Vagina (tissue), 2 donors: ENCODE results near the gene PLXNA1. TPM values are rescaled to one million over a fixed set of nuclear protein-coding genes. Genes with fewer than 3 reads are reported as not detected.

Source experiments
- DNase-seq, 2 donors: peaks; one replicate each; pipeline ENCODE4 v3.0.0-alpha.2; 2017; ENCODE audit errors: extremely low spot score in 2 of 2
- H3K27ac ChIP-seq: fragments of 200-600 bp; sonication (generic); one replicate; pipeline ENCODE4 v1.5.1; 2019
- H3K27me3 ChIP-seq: fragments of 200-600 bp; sonication (generic); one replicate; pipeline ENCODE4 v1.5.1; 2019
- H3K36me3 ChIP-seq, 2 donors: fragments of 200-600 bp; sonication (generic); one replicate each; pipeline ENCODE4 v1.5.1; 2017 to 2019
- H3K4me1 ChIP-seq: fragments of 200-600 bp; sonication (generic); one replicate; pipeline ENCODE4 v1.5.1; 2019
- H3K4me3 ChIP-seq, 2 donors: fragments of 200-600 bp; sonication (generic); 1 replicate in 1 of 2; 2 replicates in 1 of 2; pipeline ENCODE4 v1.5.1; 2016 to 2019
- H3K9me3 ChIP-seq: fragments of 200-600 bp; sonication (generic); one replicate; pipeline ENCODE4 v1.5.1; 2019
- CTCF ChIP-seq, 3 experiments: fragments of 450-650 bp in 2 of 3; fragments of 200-600 bp in 1 of 3; sonication (generic) in 1 of 3; IDR thresholded peaks; one replicate each; pipeline ENCODE4 v1.5.1; 2017 to 2019; ENCODE audit warnings: antibody characterized with exemption in 3 of 3, mild to moderate bottlenecking in 2 of 3, moderate library complexity in 2 of 3
- POLR2A ChIP-seq, 2 donors: fragments of 450-650 bp; IDR thresholded peaks; one replicate each; pipeline ENCODE4 v1.6.1; 2017; ENCODE audit warnings: antibody characterized with exemption in 2 of 2, mild to moderate bottlenecking in 2 of 2, moderate library complexity in 2 of 2
- POLR2AphosphoS5 ChIP-seq, 2 donors: sonication (generic); formaldehyde crosslinking; IDR thresholded peaks; one replicate each; pipeline ENCODE4 v1.9.0; 2017; ENCODE audit warnings: antibody characterized with exemption in 2 of 2, mild to moderate bottlenecking in 2 of 2, low read depth in 1 of 2; ENCODE audit not compliant: insufficient read depth in 1 of 2
- intact Hi-C: fragments of 100-400 bp; cut with DNase I; formaldehyde crosslinking; loops from one replicate; pipeline ENCODE4 v1.15.1; 2023
- total RNA-seq: library from RNA; depleted of rRNA; stranded (reverse); fragments of >200 nt; gene quantifications from one replicate; pipeline ENCODE4 v1.2.3, GENCODE V29; 2016

PLXNA1 gene
- total RNA-seq, 1 donor from 2014 or later = 31.4 TPM

GRCh38 chr3:126936853-126937425 lies 46.0 kb upstream of the PLXNA1 start:
- Histone ChIP-seq H3K4me3 (no peak overlapping the region), H3K27ac (no peak overlapping the region), H3K9me3 (no peaks in the 10 kb centered on the region), H3K36me3 (no peaks in the 10 kb centered on the region), H3K4me1 (peaks cover 30% of the 10 kb centered on the region), H3K27me3 (no peaks in the 10 kb centered on the region)
- DNase-seq = no peak
- TF ChIP-seq POLR2A (IDR thresholded peaks at IDR 0.05) (no peak), CTCF (IDR thresholded peaks at IDR 0.05) (no peak)
- intact Hi-C loops = no loop called here

DNA sequence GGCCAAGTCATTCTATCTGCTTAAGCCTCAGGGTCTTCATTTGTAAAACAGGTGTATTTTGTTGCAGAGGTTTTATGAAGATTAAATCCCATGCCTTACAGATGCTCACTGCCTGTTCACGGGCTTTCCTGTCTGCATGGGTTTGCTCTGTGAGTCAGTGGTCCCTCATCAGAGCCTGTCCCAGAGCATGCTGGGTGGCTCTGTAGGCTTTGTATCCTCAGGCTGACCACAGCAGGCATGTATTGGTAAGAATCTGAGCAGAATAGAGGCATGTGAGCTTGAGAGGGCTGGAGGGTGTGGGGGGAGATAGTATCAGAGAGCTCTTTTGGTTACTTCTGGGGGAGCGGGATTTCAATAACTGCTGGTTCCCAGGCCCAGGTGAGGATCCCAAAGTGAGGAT lies 45.4 kb upstream of the PLXNA1 start:
- Histone ChIP-seq H3K4me3 (no peak overlapping the region), H3K9me3 (no peaks in the 10 kb centered on the region), H3K27ac (no peak overlapping the region), H3K4me1 (peaks cover 24% of the 10 kb centered on the region), H3K27me3 (no peaks in the 10 kb centered on the region), H3K36me3 (no peaks in the 10 kb centered on the region)
- intact Hi-C loops = no loop called here
- DNase-seq = no peak
- no peak for TF ChIP-seq POLR2AphosphoS5 (IDR thresholded peaks at IDR 0.05; ENCODE audit: insufficient read depth in 1 of 2, low read depth in 1 of 2)
- no peak for TF ChIP-seq POLR2A (IDR thresholded peaks at IDR 0.05)
- TF ChIP-seq CTCF (IDR thresholded peaks at IDR 0.05) = no peak

DNA sequence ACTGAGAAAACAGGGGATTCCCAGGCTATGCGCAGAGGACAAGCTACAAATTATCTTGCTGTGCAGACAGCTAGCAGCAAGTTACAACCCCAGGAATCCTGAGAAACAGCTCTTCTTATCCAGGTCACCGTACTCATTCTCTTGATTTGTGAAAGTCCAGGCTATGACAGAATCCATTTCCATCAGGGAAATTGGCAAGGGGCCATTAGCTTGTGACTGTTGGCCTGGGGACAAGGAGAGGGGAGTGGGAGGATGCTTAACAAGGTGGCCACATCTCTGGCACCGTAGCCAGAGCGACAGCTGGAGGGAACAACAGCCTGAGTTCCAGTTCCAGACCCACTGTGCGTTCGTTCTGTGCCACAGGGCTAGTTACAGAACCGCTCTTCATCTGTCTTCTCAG lies 44.9 kb upstream of the PLXNA1 start:
- no peak overlapping the region for H3K27ac ChIP-seq
- intact Hi-C loops = no loop called here
- TF ChIP-seq POLR2AphosphoS5 (IDR thresholded peaks at IDR 0.05; ENCODE audit: insufficient read depth in 1 of 2, low read depth in 1 of 2) (no peak), POLR2A (IDR thresholded peaks at IDR 0.05) (no peak), CTCF (IDR thresholded peaks at IDR 0.05) (no peak)
- no peaks in the 10 kb centered on the region for H3K27me3 ChIP-seq
- peaks cover 22% of the 10 kb centered on the region for H3K4me1 ChIP-seq
- no peaks in the 10 kb centered on the region for H3K9me3 ChIP-seq
- no peaks in the 10 kb centered on the region for H3K36me3 ChIP-seq
- no peak overlapping the region for H3K4me3 ChIP-seq
- DNase-seq = no peak

DNA sequence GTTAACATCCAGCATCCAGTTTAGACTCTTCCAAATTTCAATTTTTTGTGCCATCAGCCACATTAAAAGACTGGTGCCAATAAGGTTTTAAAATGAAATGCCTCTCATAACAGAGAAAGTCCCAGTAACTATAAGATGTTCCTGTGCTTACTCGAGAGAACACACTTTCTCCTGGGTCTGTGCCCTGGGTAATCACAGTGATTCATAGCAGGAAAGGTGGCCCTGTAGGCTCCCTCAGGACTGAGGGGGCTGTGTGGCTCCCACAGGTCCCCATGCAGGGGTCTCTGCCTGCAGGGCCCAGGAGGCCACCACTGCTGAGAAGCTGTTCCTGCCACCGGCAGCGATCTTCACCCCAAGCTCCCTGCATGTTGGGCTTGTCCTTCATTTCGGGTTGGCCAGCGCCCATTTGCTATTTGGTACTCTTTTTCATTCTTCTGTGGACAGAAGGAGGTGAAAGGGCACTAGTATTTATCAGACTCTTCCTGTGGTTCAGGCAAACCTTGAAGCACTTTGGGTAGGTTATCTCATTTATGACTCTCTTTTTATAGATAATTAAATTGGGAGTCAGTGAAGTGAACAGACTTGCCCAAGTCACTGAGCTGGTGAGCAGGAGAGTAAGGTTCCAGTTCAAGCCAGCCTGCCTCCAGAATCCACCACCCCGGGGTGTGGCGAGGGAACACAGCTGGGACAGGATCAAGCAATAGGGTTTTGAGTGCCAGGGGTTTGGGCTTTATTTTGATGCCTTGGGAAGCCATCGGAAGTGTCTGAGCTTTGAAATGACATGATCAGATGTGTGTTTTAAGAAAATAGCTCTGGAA lies 44.2 kb upstream of the PLXNA1 start:
- Histone ChIP-seq H3K27me3 (no peaks in the 10 kb centered on the region), H3K36me3 (no peaks in the 10 kb centered on the region), H3K9me3 (no peaks in the 10 kb centered on the region), H3K4me1 (peaks cover 22% of the 10 kb centered on the region), H3K4me3 (no peak overlapping the region), H3K27ac (no peak overlapping the region)
- intact Hi-C loops = no loop called here
- TF ChIP-seq POLR2AphosphoS5 (IDR thresholded peaks at IDR 0.05; ENCODE audit: insufficient read depth in 1 of 2, low read depth in 1 of 2) (no peak), CTCF (IDR thresholded peaks at IDR 0.05) (no peak), POLR2A (IDR thresholded peaks at IDR 0.05) (no peak)
- DNase-seq = no peak

- H3K4me3 ChIP-seq = no peak overlapping the region
- H3K36me3 ChIP-seq = no peaks in the 10 kb centered on the region
- intact Hi-C loops = no loop called here
- H3K4me1 ChIP-seq = peaks cover 22% of the 10 kb centered on the region
- TF ChIP-seq CTCF (IDR thresholded peaks at IDR 0.05) (no peak), POLR2AphosphoS5 (IDR thresholded peaks at IDR 0.05; ENCODE audit: insufficient read depth in 1 of 2, low read depth in 1 of 2) (no peak), POLR2A (IDR thresholded peaks at IDR 0.05) (no peak)
- H3K27ac ChIP-seq = no peak overlapping the region
- no peaks in the 10 kb centered on the region for H3K9me3 ChIP-seq
- no peaks in the 10 kb centered on the region for H3K27me3 ChIP-seq
- no peak for DNase-seq
These were observed 43.6 kb upstream of the PLXNA1 start for GRCh38 chr3:126939338-126939718.
